ENCODE results near the gene CNKSR3.
A peak's percentile ranks its signal among the peaks of the same experiment; 100 is the strongest.
"Not testable (repeated sequence)": the region's sequence is repeated elsewhere in the genome, so short reads cannot be mapped to it uniquely, and the experiment has no call there.

The CNKSR3 gene

DNA sequence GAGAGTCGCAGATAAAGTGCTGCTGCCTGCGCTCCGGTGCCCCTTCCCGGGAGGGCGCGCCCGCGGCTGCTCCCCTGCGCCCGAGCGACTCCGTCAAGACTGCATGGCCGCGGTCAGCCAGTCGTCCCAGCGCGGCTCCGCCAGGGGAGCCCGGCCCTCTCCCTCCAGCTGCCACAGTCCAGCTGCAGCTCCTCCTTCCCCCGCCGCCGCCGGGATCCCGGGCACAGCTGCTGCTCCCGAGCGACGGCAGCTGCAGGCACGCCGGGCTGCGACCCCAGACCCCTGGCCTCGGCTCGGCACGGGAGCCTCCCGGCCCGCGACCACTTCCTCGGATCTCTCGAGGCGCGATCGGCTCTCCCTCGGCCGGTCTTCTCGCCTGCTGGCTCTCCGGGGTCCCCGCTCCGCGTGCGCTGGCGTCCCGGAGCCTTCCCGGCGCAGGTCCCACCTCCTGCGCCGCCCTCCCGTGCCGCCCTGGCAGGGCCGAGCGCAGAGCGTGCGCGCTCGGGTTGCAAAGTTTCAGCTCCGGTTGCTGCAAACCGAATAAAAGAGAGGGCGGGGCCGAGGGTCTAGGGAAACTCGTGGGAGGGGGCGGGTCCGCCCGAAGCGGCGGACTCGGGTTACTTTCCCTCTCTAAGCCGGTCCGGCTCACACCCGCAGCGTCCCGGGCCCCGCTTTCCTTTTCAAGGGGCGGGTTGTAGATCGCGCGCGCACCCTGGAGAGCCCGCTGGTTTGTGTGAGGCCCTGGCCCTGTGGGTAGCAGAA, at the start of gene CNKSR3:
TSS of gene CNKSR3 (minus strand) at position 542 of the 762 bp plus-strand sequence. CDS start 571 bp downstream, outside the sequence.
- peak; percentile 74 for DNase-seq

GRCh38 chr6:154558984-154559383, 48.5 kb upstream of the CNKSR3 start:
- DNase-seq, result no peak

DNA sequence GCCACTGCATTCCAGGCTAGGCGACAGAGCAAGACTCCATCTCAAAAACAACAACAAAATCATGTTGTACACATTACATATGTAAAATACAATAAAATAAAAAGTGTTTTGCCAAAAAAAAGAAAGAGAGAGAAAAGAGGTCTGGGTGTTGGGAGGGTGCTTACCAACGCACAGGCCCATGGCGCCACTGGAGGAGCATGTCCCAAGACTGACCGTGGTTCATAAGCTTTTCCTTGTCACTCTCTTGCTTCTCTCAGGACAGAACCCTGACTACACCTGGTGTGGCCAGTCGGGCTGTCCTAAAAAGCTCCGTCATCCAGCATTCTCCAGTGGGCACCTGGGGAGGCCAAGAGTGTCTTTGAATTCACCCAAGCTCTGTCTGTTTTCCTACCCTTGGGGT, 48.0 kb upstream of the CNKSR3 start:
- DNase-seq, result no peak

- DNase-seq, result no peak
These were observed 44.7 kb upstream of the CNKSR3 start for GRCh38 chr6:154555073-154555677.

DNA sequence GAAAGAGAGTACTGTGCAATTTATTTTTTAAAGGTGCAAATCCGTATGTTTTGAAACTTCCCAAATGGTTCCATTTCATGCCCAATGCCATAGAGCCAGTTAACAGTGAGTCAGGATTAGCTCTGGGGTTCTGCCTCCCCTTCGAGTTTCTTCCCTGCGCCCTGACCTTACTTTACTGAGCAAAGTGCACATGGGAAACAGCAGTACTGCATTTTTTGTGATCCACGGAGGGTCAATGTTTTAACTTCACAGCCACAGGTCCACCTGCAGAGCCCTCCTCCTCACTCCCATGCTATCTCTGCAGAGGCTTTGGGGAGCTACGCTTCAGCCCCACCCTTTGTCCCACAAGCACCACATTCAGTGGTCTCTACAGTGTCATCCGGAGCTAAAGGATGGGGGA, 44.0 kb upstream of the CNKSR3 start:
- no peak for DNase-seq

- DNase-seq, result no peak
These were observed 40.3 kb upstream of the CNKSR3 start for GRCh38 chr6:154550779-154551178.

DNA sequence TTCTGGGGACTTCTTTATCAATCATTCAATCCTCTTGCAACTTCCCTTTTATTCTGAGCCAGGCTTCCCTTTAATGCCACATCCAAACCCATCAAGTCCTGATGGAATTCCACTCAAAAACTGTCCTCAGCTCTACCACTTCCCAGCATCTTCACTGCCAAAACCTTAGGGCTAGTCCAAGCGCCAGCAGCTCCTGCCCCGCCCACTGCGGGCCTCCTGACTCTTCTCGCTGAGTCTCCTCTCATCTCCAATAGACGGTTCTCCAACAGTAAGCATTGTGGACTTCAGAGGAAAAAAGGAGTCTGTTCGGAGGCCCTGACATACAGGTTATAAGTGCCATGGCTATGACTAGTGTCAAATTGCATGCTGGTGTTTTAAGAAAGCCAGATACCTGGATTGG, 38.7 kb upstream of the CNKSR3 start:
- no peak for DNase-seq

DNA sequence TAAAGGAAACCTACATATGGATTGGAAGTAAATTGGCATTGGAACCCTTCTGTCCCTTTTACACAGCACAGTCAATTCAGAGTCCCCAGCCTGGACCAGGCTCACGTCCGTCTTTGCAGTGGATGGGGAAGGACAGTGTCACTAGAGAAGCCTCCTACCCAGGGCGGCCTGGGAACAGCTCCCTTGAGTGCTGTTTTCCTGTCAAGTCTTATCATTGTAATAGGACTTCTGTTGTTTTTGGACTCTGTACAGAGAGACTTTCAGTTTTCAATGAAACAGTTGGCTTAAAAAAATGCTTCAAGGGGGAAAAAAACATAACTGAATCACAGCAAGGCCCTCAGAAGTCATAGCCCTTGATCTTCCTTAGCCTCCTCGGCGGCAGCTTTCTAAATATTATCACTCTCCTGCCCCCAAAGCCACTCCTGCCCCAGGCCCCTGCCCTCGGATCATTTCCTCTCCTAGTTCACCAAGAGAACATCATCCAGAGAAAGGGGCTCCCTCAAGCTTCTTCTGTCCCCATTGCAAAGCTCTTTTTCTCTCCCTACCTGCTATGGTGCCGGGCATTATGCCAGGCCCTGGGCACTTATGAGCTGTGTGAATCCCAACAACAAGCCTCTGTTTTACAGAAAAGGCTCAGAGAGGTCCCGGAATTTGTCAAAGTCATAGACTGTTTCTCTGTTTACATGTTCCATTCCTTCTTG, 37.8 kb upstream of the CNKSR3 start:
- no peak for DNase-seq

DNA sequence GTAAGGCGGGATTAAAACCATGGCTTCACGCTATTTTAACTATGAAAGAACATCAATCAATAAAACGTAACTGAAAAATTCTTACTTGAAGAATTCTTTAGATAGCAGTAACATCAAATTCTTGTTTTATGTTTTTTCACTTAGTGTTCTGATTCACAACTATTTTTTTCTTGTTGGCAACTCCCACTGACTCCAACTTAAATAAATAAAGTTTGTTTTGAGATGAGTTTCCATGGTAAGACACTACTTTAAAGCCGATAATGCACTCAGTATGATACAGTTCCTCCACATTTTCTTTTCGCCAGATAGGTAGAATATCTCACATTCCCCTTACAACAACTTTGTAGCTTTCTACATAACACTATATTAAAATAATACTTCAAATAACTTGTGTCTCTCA, 33.1 kb upstream of the CNKSR3 start:
- no peak for DNase-seq

DNA sequence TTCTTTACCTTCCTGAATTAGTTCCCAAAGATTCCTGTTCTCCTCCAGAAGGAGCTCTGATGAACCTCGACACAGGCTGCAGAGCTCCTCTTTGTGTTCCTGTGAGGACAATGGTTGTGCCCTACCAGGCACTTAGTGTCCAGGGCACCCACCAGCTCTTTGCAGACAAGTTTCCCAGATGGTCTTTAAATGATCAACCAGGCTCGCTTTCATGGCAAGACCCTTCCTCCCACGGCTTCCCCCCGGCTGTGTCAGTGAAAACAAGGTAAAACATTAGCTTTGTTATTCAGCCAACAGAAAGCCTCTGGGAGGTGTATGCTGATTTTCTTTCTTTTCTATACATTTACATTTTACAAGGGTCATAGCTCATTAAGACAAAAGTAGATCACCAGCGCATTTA, 32.3 kb upstream of the CNKSR3 start:
- no peak for DNase-seq

GRCh38 chr6:154541837-154542236, 31.4 kb upstream of the CNKSR3 start:
- not testable (repeated sequence) for DNase-seq

DNA sequence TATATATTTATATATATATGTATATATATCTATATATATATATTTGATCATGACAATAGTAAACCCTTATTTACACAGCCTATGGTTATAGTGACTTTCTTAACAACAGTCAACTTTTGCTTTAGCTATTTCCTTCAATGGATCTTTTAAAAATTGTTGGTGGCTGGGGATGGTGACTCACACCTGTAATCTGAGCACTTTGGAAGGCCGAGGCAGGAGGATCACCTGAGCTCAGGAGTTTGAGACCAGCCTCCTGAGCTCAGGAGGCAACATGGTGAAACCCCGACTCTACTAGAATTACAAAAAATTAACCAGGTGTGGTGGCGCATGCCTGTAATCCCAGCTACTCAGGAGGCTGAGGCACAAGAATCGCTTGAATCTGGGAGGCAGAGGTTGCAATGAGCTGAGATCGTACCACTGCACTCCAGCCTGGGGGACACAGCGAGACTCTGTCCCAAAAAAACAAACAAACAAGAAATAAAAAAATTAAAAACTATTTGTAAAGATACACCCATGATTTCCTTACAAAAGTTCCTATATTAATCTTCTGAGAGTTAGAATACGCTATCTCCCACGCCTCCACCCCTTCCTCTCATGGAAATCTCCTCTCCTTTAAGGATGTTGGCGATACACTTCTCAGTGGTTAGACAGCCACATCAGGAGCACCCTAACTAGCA, 29.2 kb upstream of the CNKSR3 start:
- DNase-seq, result no peak

GRCh38 chr6:154538640-154539191, 28.2 kb upstream of the CNKSR3 start:
- DNase-seq, result no peak

GRCh38 chr6:154537511-154538325, 27.2 kb upstream of the CNKSR3 start:
- DNase-seq, result no peak

GRCh38 chr6:154536999-154537398, 26.5 kb upstream of the CNKSR3 start:
- no peak for DNase-seq

GRCh38 chr6:154536255-154536654, 25.8 kb upstream of the CNKSR3 start:
- DNase-seq, result no peak

GRCh38 chr6:154535851-154536250, 25.4 kb upstream of the CNKSR3 start:
- no peak for DNase-seq

GRCh38 chr6:154535147-154535546, 24.7 kb upstream of the CNKSR3 start:
- no peak for DNase-seq

DNA sequence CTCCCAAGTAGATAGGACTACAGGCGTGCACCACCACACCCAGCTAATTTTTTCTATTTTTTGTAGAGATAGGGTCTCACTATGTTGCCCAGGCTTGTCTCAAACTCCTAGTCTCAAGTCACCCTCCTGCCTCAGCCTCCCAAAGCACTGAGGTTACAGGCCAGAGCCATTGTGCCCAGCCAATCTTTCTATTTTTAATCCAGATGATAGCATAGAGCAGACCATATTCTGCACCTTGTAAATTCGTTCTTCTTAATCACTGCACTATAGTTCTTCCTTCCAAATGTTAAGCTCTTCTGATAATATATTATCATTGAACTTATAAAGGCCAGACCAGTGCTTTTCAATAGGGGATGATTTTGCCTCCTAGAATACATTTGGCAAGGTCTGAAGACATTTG, 24.0 kb upstream of the CNKSR3 start:
- DNase-seq, result no peak

DNA sequence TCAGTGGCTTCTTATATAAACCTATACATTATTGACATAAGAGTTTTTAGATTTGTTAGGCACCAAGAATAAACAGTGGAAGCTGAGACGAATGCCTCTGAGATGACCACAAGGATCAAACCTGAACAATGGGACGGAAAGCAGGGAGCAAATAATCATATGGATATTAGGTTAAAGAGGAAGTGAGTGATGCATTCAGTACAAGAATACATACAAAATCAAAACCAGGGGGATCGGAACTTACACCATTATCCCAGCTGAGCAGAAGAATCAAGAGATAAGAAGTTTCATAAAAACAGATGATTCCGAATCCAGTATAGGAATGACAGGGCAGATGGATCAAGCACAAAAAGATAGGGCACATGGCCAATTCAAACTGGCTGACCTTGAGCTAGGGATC, 21.9 kb upstream of the CNKSR3 start:
- no peak for DNase-seq

DNA sequence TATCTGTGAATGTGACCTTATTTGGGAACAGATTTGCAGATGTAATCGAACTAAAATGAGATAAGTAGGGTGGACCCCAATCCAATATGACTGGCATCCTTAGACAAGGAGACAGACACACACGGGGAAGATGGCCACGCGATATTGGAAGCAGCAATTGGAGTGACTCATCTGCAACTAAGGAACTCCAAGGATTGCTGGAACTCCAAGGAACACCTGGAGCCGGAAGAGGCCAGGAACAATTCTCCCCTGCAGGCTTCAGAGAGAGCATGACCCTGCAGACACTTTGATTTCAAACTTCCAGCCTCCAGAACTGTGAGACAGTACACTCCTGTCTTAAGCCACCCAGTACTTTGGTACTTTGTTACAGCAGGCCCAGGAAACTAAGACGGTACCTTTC, 19.5 kb upstream of the CNKSR3 start:
- DNase-seq, result no peak

GRCh38 chr6:154528310-154528915, 17.9 kb upstream of the CNKSR3 start:
- no peak for DNase-seq
